HG02840 (cell line): ENCODE measurements around the gene KLHL7.
"Not testable (repeated sequence)": the region's sequence is repeated elsewhere in the genome, so short reads cannot be mapped to it uniquely, and the experiment has no call there.

Experiments used
- ATAC-seq: cut with Tn5 transposase; IDR thresholded peaks from one replicate; pipeline ENCODE4 v1.9.1; 2021; ENCODE audit warnings: mild to moderate bottlenecking, moderate library complexity, moderate number of reproducible peaks; ENCODE audit not compliant: unreplicated experiment, low FRiP score

Gene KLHL7

DNA sequence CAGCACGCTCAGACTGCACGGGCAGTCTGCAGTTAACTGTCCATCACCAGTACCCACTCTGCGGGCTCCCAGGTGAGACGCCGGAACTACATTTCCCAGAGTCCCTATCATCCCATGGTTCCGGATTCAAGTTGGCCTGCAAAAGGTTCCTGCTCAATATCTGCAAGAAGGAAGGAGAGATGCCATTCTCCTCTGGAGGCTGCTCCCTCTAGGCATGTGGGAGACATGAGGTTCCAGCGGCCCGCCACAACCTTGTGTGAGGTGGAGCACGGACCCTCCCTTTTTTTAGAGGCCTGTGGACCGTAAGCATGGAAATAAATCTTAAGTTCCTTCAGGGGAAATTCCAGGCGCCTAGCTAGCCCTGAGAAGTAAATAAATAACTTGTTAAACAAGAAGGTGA lies 106.0 kb downstream of the KLHL7 start:
- no peak for ATAC-seq

DNA sequence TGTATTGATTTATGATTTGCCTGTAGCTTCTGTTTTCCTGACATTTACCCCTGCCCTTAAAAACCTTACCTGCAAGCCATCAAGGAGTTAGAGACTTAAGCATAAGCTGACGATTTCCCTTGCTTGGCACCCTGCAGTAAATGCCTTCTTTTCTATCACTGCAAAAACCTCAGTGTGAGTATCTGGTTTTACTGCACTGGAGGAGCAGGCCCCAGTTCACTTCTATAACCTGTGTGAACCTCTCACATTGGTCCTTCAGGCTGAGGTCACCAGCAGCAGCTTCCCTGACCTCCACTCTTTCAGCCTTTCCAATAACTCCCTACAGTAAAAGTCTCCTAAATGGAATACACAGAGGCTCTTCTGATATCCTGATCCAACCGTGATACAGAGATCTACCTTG lies 106.8 kb downstream of the KLHL7 start:
- no peak for ATAC-seq

- no peak for ATAC-seq
These were observed 107.3 kb downstream of the KLHL7 start for GRCh38 chr7:23212841-23213240.

GRCh38 chr7:23213755-23214154 lies 108.2 kb downstream of the KLHL7 start:
- ATAC-seq = no peak

DNA sequence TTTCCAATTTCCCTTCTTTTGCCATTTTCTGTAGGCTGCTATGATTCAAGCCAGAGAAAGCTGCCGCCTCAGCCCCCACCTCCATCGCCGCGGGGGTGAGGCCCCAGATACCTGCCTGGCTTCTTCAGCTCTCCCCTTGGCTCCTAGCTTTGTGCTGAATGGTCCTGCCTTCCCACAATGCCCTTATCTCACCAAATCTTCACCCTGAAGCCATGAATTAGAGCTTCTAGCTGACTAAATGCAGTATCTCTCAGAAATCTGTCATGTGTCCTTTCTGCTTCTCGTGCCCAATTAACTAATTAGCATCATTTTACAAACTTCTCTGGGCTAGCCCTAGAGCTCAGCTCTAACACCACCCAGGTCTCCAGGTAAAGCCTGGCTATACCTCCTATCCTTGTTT lies 108.8 kb downstream of the KLHL7 start:
- no peak for ATAC-seq

- no peak for ATAC-seq
These were observed 109.4 kb downstream of the KLHL7 start for GRCh38 chr7:23214938-23215337.

DNA sequence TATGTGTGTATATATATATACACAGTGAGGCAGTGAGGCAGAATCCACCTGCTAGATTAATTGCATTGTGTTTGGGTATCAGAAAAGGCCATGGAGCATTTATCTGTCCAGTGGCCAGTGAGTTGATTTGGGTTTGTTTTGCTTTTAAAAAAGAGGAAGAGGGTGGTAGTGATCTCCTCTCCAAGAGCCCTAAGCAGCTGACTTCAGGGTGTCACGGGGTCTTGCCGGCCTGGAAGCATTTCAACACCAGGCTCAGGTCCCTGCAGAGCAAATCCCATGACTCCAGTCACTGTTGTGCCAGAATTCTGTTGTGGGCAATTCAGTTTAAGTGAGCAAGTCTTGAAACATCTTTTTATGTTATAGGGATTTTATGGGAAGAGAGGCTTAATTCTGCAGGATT lies 110.4 kb downstream of the KLHL7 start:
- no peak for ATAC-seq

DNA sequence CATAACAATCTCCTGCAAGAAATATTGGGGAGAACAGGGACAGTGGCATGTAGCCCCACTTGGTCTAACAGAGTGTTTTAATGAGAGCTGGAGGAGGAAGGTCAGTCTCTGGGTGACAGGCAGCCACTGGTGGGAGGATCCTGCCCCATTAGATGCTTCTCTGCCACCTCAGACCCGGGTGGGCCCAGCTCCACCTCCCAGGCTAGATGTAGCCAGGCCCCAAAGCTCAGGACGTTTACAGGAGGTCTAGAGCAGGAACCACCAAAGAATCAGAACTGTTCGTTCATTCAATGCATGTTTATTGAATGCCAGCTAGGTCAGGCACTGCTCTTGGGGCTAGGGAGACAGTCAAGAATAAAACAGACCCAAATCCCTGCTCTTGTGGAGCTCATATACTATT lies 112.6 kb downstream of the KLHL7 start:
- ATAC-seq = no peak

GRCh38 chr7:23220690-23221305 lies 115.2 kb downstream of the KLHL7 start:
- ATAC-seq = no peak

GRCh38 chr7:23222439-23223030 lies 117.0 kb downstream of the KLHL7 start:
- no peak for ATAC-seq

DNA sequence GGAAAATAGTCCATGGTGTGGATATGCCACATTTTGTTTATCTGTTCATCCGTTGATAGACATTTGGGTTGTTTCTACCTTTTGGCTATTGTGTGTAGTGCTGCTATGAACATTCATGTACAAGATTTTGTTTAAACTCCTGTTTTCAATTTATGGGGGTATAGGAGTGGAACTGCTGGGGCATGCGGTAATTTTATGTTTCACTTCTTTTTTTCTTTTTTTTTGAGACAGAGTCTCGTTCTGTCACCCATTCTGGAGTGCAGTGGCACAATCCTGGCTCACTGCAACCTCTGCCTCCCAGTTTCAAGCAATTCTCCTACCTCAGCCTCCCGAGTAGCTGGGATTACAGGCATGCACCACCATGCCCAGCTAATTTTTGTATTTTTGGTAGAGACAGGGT lies 118.8 kb downstream of the KLHL7 start:
- not testable (repeated sequence) for ATAC-seq

GRCh38 chr7:23226844-23227450 lies 121.4 kb downstream of the KLHL7 start:
- no peak for ATAC-seq
